Measurements from ENCODE around the gene BLOC1S5. TPM values are rescaled to one million over a fixed set of nuclear protein-coding genes. Genes with fewer than 3 reads are reported as not detected.
"Not testable (repeated sequence)": the region's sequence is repeated elsewhere in the genome, so short reads cannot be mapped to it uniquely, and the experiment has no call there.

The BLOC1S5 gene
- total RNA-seq, 2 experiments from 2014 or later: 22.6 to 30.7 TPM

GRCh38 chr6:7992002-7992815 is 72.0 kb downstream of the BLOC1S5 start:
- ChIA-PET CTCF (ENCODE audit: unreplicated experiment) (interaction anchor here (0.8 to 2.1 kb wide), 6 partner anchors 9 to 270 kb away, joined by 3 to 17 read pairs (median 4); partner anchors contain the start of gene BMP6), POLR2A (interaction anchor here (0.6 to 1.7 kb wide), 11 partner anchors 12 to 604 kb away, joined by 3 to 7 read pairs (median 4); no protein-coding TSS in a partner anchor)
- H3K9me3 ChIP-seq (ENCODE audit: low read length): no peaks in the 10 kb centered on the region
- no peak overlapping the region for H3K27ac ChIP-seq (ENCODE audit: low read depth, low read length, poor library complexity, severe bottlenecking)
- no TSS peak for BruUV-seq (replicated peaks)
- TF ChIP-seq CTCF (conservative IDR thresholded peaks at IDR 0.05; ENCODE audit: low read length): peak; percentile 89
- no peak for TF ChIP-seq EZH2phosphoT487 (IDR thresholded peaks at IDR 0.05; ENCODE audit: borderline replicate concordance, low read depth, low read length)
- intact Hi-C loops (cut with micrococcal nuclease; ENCODE audit: unreplicated experiment): loop anchor here (1.0 to 10.0 kb wide), 5 partner anchors 67 to 377 kb away; partner anchors contain the start of gene TXNDC5
- H3K36me3 ChIP-seq (ENCODE audit: insufficient read depth, low read length): no peaks in the 10 kb centered on the region
- no peaks in the 10 kb centered on the region for H3K79me2 ChIP-seq (ENCODE audit: insufficient read depth, low read depth, low read length)
- no peak overlapping the region for H3K4me3 ChIP-seq (ENCODE audit: low read depth, low read length, poor library complexity, severe bottlenecking)
- H4K20me1 ChIP-seq (ENCODE audit: insufficient read depth, low read length): no peaks in the 10 kb centered on the region
- peaks cover 10% of the 10 kb centered on the region for H3K4me1 ChIP-seq (ENCODE audit: insufficient read depth, low read length, poor library complexity, severe bottlenecking)
- DNase-seq (ENCODE audit: low spot score): peak; percentile 76
- no peak overlapping the region for H3K4me2 ChIP-seq (ENCODE audit: low read length)
- no peak overlapping the region for H2AFZ ChIP-seq (ENCODE audit: low read length)
- H3K9me2 ChIP-seq (ENCODE audit: insufficient read depth, low read length): no peaks in the 10 kb centered on the region

- no peak for TF ChIP-seq CTCF (conservative IDR thresholded peaks at IDR 0.05; ENCODE audit: low read length)
- no peak for TF ChIP-seq EZH2phosphoT487 (IDR thresholded peaks at IDR 0.05; ENCODE audit: borderline replicate concordance, low read depth, low read length)
- H3K4me1 ChIP-seq (ENCODE audit: insufficient read depth, low read length, poor library complexity, severe bottlenecking): peaks cover 10% of the 10 kb centered on the region
- no peak for DNase-seq (ENCODE audit: low spot score)
- H3K27ac ChIP-seq (ENCODE audit: low read depth, low read length, poor library complexity, severe bottlenecking): no peak overlapping the region
- H3K79me2 ChIP-seq (ENCODE audit: insufficient read depth, low read depth, low read length): no peaks in the 10 kb centered on the region
- H2AFZ ChIP-seq (ENCODE audit: low read length): no peak overlapping the region
- ChIA-PET POLR2A (interaction anchor here (0.6 to 1.7 kb wide), 6 partner anchors 9 to 603 kb away, joined by 3 to 7 read pairs (median 4); no protein-coding TSS in a partner anchor), CTCF (ENCODE audit: unreplicated experiment) (interaction anchor here (1.3 to 2.1 kb wide), 2 partner anchors 266 to 269 kb away, joined by 3 to 17 read pairs; partner anchors contain the start of gene BMP6)
- no peaks in the 10 kb centered on the region for H3K9me3 ChIP-seq (ENCODE audit: low read length)
- H3K4me2 ChIP-seq (ENCODE audit: low read length): no peak overlapping the region
- no peak overlapping the region for H3K4me3 ChIP-seq (ENCODE audit: low read depth, low read length, poor library complexity, severe bottlenecking)
- BruUV-seq (replicated peaks): no TSS peak
- no peaks in the 10 kb centered on the region for H3K36me3 ChIP-seq (ENCODE audit: insufficient read depth, low read length)
- intact Hi-C loops (cut with micrococcal nuclease; ENCODE audit: unreplicated experiment): loop anchor here (10.0 kb wide), 1 partner anchor 377 kb away; no protein-coding TSS in a partner anchor
- H3K9me2 ChIP-seq (ENCODE audit: insufficient read depth, low read length): no peaks in the 10 kb centered on the region
- no peaks in the 10 kb centered on the region for H4K20me1 ChIP-seq (ENCODE audit: insufficient read depth, low read length)
These were observed 72.7 kb downstream of the BLOC1S5 start for GRCh38 chr6:7991536-7991935.

GRCh38 chr6:7986219-7986618 is 78.0 kb downstream of the BLOC1S5 start:
- TF ChIP-seq EZH2phosphoT487 (IDR thresholded peaks at IDR 0.05; ENCODE audit: borderline replicate concordance, low read depth, low read length) (no peak), CTCF (conservative IDR thresholded peaks at IDR 0.05; ENCODE audit: low read length) (no peak)
- POLR2A ChIA-PET: no interaction called here
- no peaks in the 10 kb centered on the region for H3K4me1 ChIP-seq (ENCODE audit: insufficient read depth, low read length, poor library complexity, severe bottlenecking)
- intact Hi-C loops (cut with micrococcal nuclease; ENCODE audit: unreplicated experiment): no loop called here
- no peaks in the 10 kb centered on the region for H3K9me3 ChIP-seq (ENCODE audit: low read length)
- no peaks in the 10 kb centered on the region for H3K79me2 ChIP-seq (ENCODE audit: insufficient read depth, low read depth, low read length)
- DNase-seq (ENCODE audit: low spot score): no peak
- H3K4me3 ChIP-seq (ENCODE audit: low read depth, low read length, poor library complexity, severe bottlenecking): no peak overlapping the region
- no peaks in the 10 kb centered on the region for H3K9me2 ChIP-seq (ENCODE audit: insufficient read depth, low read length)
- H3K27ac ChIP-seq (ENCODE audit: low read depth, low read length, poor library complexity, severe bottlenecking): no peak overlapping the region
- H3K4me2 ChIP-seq (ENCODE audit: low read length): no peak overlapping the region
- no peak overlapping the region for H2AFZ ChIP-seq (ENCODE audit: low read length)
- H4K20me1 ChIP-seq (ENCODE audit: insufficient read depth, low read length): no peaks in the 10 kb centered on the region
- H3K36me3 ChIP-seq (ENCODE audit: insufficient read depth, low read length): no peaks in the 10 kb centered on the region
- CTCF ChIA-PET (ENCODE audit: unreplicated experiment): no interaction called here
- BruUV-seq (replicated peaks): no TSS peak

GRCh38 chr6:7983967-7984366 is 80.2 kb downstream of the BLOC1S5 start:
- POLR2A ChIA-PET; BruUV-seq (replicated peaks); H3K27ac ChIP-seq (ENCODE audit: low read depth, low read length, poor library complexity, severe bottlenecking); H3K9me3 ChIP-seq (ENCODE audit: low read length); H3K36me3 ChIP-seq (ENCODE audit: insufficient read depth, low read length); H4K20me1 ChIP-seq (ENCODE audit: insufficient read depth, low read length); DNase-seq (ENCODE audit: low spot score); CTCF ChIA-PET (ENCODE audit: unreplicated experiment); H2AFZ ChIP-seq (ENCODE audit: low read length); H3K4me2 ChIP-seq (ENCODE audit: low read length); intact Hi-C loops (cut with micrococcal nuclease; ENCODE audit: unreplicated experiment); H3K9me2 ChIP-seq (ENCODE audit: insufficient read depth, low read length); H3K4me3 ChIP-seq (ENCODE audit: low read depth, low read length, poor library complexity, severe bottlenecking); H3K4me1 ChIP-seq (ENCODE audit: insufficient read depth, low read length, poor library complexity, severe bottlenecking); H3K79me2 ChIP-seq (ENCODE audit: insufficient read depth, low read depth, low read length): not testable (repeated sequence)

All from OCI-LY7 (cell line).